Measurements from ENCODE around the gene HSD11B1.

Gene HSD11B1

DNA sequence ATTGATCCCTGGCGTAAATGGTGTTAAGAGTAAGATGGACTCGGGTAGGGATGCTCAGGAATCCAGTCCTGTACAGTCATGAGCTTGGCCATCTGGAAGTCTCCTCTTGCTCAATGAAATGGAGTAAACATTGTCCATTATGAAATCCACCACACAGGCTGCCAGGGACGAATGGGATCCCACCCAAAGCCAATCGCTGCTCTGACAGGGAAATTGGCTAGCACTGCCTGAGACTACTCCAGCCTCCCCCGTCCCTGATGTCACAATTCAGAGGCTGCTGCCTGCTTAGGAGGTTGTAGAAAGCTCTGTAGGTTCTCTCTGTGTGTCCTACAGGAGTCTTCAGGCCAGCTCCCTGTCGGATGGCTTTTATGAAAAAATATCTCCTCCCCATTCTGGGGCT, at the start of gene HSD11B1:
TSS of gene HSD11B1 (plus strand) at position 263 of the 400 bp plus-strand sequence. CDS start at position 360, 97 bp downstream.
- no peak for DNase-seq (ENCODE audit: low read depth in 2 of 2)

DNA sequence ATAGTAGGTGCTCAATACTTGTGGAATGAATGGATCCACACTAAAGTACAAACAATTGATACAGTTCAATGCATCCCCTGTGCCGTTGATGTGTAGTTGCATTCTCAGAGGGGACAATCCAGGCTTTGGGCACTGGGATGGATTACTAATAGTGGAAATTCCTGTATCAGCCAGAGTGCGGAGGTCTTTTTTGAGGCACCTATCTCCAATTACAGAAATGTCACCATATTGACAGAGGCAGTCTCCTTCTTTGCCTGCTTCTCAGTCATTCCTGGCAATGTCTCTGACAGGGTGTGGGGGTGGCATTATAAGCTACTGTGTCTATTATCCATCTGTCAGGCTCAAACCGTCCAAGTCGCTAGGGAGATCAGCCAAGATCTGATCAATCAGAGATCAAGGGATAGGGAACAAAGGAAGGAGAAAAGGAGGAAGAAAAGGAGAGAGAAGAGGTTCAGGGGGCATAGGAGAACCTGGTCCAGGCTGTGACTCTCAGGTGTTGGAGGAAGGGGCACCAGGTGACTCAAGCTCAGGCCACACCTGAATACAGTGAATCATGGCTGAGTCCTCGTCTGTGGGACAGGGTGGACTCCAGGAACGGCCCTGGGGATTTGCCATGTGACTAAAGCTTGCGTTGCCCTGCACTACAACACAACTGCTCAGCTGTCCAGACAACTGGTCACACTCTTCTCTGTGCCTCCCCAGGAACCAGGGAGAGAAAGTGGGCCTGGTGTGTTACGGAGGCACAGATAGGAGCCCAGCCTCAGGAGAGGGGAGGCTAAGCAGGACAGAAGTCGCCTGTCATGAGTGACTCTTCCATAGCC, 49.0 kb upstream of the HSD11B1 start:
- DNase-seq (ENCODE audit: low read depth in 2 of 2), result no peak

DNA sequence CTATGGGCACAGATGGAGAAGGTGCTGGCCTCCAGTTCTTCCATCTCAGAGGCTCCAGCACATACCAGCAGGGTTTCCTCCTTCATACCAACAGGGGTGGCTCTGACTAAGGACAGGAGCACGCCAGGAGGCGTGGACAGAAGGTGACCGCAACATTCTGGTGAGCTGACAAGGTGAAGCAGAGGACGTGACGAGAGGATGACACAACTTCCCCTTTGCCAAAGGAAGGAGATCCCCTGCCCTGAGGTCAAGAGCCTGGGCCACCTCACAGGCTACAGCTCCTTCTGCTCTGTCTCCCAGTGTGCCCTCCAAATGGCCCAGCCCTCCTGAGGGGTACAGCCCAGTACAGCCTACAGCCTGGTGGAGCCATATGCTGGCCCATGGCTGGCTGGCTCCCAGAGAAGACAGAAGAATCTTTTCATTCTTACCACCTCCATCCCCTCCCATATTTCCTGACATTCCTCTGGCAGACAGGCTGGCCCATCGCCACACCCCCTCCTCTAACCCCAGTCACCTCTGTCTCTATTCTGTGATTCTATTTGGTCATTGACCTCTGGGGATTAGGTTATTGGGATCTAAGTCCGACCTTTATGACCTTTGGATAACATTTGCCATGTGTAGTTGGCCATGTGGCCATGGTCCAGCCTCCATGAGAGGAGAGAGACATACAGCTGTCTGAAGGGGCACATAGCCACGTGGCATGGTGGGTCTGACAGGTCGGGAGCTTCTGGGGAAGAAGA, 47.3 kb upstream of the HSD11B1 start:
- no peak for DNase-seq (ENCODE audit: low read depth in 2 of 2)

DNA sequence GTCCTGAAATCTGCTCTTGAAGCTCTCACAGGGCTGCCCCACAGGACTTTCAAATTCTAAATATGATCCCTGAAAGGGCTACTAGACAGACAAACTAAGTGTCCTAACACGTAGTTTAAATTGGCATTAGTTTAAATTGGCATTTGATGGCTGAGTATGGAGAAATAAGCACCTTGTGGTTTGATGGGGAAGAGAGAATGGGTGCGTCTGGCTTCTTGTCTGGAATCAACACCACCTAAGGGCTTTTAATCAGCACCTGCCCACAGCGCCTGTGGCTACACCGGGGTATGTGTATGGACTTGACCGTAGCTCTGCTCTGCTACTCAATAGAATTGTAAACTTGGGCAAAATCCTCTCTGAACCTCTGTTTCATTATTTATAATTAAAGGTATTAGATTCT, 46.7 kb upstream of the HSD11B1 start:
- DNase-seq (ENCODE audit: low read depth in 2 of 2), result no peak

DNA sequence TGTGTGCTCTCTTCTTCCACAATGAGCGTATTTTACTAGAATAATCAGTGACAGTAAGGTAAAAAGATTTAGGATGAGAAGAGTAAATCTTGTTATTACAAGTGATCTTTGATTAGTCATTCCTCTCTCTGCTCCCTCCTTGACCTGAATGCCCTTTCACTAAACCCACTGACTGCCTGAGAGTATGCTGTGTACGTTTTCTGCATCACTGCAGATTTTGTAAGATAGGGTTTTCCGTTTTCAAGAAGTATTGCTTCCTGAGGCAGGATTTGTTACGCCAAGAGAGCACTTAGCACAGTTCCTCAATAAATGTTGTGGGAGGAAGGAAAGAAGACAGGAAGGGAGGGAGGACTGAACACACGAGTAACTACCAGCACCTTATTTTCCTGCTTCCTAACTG, 44.7 kb upstream of the HSD11B1 start:
- DNase-seq (ENCODE audit: low read depth in 2 of 2), result no peak

DNA sequence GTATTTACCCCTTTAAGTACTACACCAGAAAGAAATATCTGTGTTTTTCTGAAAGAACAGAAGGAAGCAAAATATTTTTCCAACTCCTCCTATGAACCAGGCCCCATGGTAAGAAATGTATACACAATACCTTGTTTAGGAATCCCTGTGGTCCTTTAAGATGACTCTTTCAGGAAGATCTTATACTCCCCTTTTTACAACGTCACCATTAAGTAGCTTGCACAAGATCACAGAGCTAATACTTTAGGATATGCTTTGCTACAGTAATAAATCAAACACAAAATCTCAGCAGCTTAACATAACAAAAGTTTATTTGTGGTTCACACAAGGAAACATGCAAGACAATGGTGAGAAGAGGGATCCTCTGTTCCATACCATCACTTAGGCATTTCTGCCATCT, 43.6 kb upstream of the HSD11B1 start:
- no peak for DNase-seq (ENCODE audit: low read depth in 2 of 2)

DNA sequence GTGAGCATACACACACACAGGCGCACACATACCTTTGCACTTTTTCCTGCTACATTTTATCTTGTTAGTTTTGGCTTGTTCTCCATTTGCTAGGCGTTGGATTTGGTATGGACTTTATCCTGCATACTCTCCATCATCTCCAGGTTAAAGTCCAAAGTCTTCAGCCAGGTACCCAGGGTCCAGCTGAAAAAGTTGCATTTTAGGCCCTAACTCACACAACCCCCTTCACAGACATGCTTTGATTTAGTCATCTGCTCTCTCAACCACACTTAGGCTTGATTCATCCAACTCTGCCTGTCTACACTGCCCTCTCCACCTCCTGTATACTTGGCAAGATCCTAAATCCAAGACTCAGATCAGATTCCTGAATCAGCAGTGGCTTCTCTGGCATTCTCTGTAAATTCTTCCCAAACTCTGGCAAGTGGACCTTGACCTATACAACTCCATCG, 41.7 kb upstream of the HSD11B1 start:
- DNase-seq (ENCODE audit: low read depth in 2 of 2), result no peak

DNA sequence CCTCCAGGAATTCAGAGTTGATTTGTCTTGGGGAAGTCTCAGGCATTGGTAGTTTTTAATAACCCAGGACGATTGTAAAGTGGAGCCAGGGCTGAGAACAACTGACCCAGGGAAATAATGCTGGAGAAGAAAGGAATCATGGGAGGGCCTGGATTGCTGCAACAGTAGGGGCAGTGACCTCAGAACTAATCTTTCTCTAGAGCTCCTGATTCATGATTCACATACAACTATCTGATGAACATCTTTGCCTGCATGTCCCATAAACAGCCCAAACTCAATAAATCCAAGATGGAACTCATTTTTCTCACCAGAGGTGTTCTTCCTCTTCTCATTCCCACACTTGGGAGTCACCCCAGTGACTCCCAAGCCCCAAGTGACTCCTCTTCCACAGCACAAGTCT, 37.5 kb upstream of the HSD11B1 start:
- no peak for DNase-seq (ENCODE audit: low read depth in 2 of 2)

DNA sequence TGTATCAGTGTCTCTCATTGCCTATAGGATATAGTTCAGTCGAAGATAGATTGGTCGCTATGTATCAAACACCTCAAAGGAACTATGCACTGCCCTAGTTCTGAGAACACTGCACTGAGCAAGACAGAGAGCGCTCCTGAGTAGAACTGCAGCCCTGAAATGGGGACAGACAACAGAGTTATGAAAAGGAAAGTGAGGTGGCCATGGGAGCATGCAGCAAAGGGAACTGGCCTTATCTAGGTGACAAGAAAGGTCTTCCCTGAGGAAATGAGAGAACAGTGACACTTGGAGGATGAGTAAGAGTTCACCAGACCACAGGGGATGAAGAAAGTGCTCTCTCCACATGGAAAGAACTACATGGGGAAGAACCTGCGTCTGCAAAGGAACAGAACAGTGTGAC, 36.9 kb upstream of the HSD11B1 start:
- DNase-seq (ENCODE audit: low read depth in 2 of 2), result no peak

DNA sequence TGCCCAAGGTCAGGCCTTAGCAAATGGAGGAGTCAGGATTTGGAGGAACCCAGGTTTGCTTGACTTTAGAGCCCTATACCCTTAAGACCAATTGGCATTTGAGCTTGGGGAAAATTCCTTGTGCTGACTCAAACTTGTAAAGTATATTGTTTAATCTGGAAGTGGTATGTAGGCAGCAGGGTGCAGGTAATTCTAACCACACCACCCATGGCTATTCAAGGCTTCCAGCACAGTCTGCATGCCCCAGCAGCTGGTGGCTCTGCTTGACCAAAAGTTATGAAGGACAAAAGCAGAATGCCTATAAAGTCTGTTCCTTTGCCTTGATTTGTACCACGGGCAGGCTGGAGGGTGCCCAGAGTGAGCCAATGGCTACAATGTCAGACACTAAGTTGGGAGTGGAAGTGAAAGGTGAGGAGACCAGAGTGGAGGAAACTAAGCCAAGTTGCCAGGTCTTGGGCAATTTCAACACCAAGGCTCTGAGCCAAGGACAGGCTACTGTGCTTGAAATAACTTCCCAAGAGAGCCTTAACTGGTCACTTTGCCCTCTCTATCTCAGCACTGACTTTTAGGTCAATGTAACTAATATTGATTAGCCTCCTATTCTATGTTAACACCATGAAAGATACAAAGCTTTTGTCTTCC, 34.1 kb upstream of the HSD11B1 start:
- no peak for DNase-seq (ENCODE audit: low read depth in 2 of 2)

DNA sequence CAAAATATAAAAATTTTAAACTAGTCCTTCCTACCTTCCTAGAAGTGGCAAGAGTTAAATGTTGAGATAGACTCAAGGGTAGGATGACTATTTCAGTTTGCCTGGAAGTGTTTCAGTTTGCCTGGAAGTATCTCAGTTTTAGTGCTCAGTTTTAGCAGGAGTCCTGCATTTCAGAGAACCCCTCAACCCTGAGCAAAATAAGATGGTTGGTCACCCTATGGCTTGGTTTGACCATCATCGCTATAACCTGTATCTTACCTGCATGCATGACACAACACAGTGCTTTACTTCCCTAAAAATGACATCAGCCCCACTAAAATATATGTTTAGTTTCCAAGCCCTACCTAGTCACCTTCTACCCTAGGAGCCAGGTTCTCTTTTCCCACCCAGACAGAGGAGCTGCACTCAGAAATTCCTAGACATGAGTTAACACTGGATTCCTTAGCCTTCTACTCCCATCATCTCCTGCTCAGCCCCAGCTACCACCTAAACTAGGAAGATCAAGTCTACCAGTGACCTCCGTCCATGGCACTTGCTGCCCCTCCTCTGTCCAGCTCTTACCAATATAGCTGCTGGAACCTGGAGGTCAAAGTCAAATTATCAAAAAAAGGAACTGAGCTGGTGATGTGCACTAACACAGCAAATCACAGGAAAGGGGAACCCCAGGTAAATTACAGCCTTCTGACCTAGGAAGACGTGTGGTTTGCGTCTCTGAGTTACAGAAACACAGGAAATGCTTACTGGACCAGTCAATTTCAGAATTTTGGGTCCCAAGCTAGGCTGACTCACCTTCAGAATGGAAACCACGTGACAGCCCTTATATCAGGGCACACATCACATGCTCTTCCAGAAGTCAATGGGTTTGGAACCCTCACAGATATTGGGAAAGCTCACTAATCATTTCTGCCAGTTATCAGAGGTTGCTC, 31.7 kb upstream of the HSD11B1 start:
- no peak for DNase-seq (ENCODE audit: low read depth in 2 of 2)

DNA sequence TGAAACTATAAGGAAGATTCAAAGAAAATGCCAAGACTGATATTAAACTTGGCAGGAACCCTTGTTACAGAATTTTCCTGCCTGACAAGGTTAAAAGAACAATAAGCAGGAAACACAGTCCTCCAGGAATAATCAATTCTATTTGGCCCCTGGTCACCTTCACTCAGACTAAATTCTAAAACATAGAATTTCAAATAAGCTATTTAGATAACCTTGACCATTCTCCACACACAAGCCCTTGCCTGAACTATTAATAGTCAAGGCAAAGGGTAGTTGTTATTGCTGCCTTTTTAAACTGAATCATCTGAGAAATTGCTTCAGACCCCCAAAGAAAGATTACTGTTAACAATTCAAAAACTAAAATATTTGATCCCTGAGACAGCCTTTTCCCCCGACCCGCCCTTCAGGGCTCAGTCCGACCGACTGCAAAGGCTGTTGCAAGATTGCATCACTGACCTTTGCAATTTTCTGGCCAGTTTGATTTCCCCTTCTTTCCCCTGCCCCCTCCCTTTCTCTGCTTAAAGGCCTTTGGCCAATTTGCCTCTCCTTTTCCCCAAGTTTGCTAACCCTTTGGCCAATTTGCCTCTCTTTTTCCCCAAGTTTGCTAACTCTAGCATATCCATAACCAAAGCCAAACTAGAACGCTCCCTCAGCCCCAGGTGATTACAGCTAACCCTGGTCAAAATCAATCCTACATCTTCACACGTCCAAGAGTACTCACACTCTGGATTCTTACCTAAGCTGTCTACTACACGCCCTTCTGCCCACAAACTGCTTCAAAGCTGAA, 30.8 kb upstream of the HSD11B1 start:
- DNase-seq (ENCODE audit: low read depth in 2 of 2), result no peak

DNA sequence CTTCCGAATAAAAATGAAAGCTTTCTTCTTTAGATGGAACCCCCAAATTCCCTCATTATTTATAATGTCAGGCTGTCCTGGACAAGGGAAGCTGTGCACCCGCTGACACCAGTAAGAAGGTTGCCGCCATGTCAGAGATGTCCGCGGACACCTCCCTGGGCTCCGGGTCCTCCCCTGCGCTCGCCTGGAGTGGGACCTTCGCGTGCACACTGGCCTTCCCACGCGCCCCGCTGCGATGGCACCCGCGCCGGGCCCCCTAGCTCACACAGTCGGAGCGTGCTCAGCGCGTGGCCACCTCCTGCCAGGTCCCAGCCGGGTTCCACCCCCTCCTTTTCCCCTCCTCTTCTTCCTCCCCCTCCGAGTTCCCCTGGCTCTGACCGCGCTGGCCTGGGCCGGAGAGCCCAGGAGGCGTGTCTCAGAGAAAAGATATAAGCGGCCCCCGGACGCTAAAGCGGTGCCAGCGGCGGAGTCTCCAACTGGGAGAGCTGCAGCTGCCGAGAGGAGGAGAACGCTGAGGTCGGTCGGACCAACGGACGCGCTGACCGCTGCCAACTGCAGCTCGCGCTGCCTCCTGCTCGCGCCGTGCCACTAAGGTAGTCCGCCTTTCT, 29.6 kb upstream of the HSD11B1 start, which contains the start of gene G0S2:
TSS of gene G0S2 (plus strand) at position 456 of the 608 bp plus-strand sequence. CDS start 273 bp downstream, outside the sequence.
- DNase-seq (ENCODE audit: low read depth in 2 of 2), result peak; percentile 13 to 22

DNA sequence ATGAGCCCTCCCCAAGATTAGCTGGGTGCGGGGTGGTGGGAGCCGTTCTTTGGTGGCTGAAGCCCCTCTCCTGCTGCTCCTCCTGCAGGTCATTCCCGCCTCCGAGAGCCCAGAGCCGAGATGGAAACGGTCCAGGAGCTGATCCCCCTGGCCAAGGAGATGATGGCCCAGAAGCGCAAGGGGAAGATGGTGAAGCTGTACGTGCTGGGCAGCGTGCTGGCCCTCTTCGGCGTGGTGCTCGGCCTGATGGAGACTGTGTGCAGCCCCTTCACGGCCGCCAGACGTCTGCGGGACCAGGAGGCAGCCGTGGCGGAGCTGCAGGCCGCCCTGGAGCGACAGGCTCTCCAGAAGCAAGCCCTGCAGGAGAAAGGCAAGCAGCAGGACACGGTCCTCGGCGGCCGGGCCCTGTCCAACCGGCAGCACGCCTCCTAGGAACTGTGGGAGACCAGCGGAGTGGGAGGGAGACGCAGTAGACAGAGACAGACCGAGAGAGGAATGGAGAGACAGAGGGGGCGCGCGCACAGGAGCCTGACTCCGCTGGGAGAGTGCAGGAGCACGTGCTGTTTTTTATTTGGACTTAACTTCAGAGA, 29.0 kb upstream of the HSD11B1 start:
- no peak for DNase-seq (ENCODE audit: low read depth in 2 of 2)

DNA sequence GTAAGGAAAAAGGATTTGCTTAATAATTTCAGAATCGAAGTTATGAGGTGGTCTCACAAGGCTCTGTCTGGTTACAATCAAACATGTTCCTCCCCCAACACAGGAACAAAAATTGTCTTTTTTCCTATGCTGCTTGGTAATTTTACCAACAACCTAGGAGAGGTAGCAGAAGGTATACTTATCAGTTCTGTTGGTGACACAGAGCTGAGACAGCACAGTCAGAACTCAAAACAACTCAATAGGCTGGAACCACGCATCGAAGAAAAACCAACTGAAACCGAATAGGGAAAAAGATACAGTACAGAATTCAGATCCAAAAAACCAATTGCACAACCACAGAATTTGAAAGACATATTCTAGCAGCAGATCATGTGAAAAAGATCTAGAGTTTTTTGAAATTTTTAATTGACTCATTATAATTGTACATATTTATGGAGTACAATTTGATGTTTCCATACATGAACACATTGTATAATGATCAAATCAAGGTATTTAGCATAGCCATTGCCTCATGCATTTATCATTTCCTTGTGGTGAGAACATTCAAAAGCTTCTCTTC, 25.6 kb upstream of the HSD11B1 start:
- DNase-seq (ENCODE audit: low read depth in 2 of 2), result no peak

DNA sequence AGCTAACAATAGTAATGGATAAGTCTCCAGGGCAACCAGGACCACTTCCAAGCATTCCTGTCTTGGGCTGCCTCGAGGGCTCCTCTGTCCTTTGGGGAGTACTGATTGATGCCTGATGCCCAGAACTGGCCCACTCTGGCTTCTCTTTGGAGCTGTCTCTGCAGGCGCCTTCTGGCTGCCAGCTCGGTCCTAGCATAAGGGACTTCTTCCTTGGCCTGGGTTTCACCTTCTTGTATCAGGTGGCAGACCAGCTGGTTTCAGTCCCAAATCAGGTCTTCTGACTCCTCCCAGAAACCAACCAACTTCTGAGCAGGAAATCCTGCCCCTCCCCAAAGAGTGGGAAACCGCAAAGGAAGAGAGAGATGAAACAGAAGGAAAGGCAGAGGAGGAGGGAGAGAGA, 18.8 kb upstream of the HSD11B1 start:
- no peak for DNase-seq (ENCODE audit: low read depth in 2 of 2)

DNA sequence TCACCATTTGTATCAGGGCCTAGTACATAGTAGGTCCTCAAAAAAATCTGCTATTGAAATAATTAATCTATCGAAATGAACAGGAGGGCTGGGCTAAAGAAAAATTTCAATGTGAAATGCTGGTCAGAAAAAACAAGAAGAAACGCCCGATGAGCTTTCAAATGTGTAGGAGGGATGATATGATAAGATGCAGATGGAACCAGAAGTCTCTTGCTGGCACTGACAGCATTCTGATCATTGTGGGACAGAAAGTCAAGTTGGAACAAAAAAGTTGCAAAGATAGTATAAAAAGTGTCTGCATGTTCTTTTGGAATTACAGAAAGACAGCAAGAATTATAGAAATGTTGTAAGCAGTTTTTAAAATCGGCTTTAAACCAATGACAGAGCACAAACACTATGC, 18.3 kb upstream of the HSD11B1 start:
- no peak for DNase-seq (ENCODE audit: low read depth in 2 of 2)

DNA sequence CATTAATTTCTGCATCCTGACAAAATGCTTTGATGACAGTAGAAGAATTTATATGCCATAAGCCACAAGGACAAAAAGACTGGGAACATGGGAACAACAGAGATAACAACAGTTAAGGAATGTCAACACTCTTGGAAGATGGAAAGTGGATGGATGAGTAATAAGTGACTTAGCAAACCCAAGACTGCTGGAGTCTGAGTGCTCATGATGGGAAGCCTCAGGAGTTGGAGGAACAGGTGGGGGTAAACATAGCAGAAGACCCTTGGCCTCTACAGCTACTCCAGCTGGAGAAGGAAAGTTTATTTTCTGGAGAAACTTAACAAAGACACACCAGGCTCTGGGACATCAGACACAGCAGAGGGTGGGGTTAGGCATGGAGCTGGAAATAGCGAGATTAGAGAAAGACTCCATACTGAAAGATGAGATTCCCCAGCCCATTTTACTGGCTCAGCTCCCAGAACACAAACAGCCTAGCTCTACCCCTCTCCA, 15.9 kb upstream of the HSD11B1 start:
- no peak for DNase-seq (ENCODE audit: low read depth in 2 of 2)

DNA sequence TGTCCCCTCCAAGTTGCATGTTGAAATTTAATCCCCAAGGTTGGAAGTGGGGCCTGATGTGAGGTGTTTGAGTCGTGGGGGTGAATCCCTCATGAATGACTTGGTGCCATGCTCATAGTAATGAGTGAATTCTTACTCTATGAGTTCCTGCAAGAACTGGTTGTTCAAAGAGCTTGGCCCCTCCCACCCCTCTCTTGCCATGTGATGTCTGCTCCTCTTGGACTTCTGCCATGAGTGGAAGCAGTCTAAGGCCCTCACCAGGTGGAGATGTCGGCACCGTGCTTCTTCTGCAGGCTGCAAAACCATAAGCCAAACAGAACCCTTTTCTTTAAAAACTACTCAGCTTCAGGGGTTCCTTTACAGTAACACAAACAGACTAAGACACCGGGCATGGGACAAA, 15.2 kb upstream of the HSD11B1 start:
- no peak for DNase-seq (ENCODE audit: low read depth in 2 of 2)

Data from activated CD4-positive, alpha-beta T cell treated with anti-CD3 and anti-CD28 coated beads for 24 hours (primary cell).